Measurements from ENCODE around the gene AHNAK2. TPM values are rescaled to one million over a fixed set of nuclear protein-coding genes. Genes with fewer than 3 reads are reported as not detected.

Gene AHNAK2
- total RNA-seq, 1 experiment from 2014 or later, result 45.0 TPM

DNA sequence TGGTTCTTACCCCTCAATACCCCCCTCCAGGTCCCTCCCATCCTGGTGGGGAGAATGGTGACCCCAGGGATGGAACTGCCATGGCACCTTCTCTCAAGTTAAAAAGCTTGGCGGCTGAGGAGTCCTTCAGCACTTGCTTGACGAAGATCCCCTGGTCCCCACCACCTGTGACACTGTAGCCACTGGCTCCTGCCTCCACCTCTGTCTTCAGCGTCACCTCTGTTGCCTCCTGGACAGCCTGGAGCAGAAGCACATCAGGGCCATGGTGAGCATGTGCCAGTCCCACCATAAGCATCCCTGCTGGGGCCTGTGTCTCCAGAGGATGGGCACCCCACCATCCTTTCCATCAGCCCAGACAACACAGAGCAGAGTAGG is 22.8 kb downstream of the AHNAK2 start:
- DNase-seq (ENCODE audit: low read depth, low spot score) (no peak), ATAC-seq (no peak)
- CTCF ChIA-PET, result no interaction called here
- RAD21 ChIA-PET (ENCODE audit: low non-redundant PET in 1 of 2, low total read pairs in 2 of 2, uncharacterized antibody in 2 of 2, unreplicated experiment in 2 of 2), result no interaction called here
- intact Hi-C loops (cut with micrococcal nuclease), result no loop called here
- BruUV-seq (replicated peaks), result no TSS peak
- no peaks in the 10 kb centered on the region for H3K9me2 ChIP-seq (ENCODE audit: insufficient read depth)
- no peak overlapping the region for H2AFZ ChIP-seq (ENCODE audit: low read depth, low read length, poor library complexity, severe bottlenecking)
- POLR2A ChIA-PET, result no interaction called here
- H3K27me3 ChIP-seq (ENCODE audit: insufficient read depth, low read length), result no peaks in the 10 kb centered on the region
- H3K27ac ChIP-seq (ENCODE audit: low read depth, low read length), result no peak overlapping the region
- H3K4me2 ChIP-seq (ENCODE audit: low read length), result no peak overlapping the region
- H3K4me3 ChIP-seq (replicated peaks in 1 of 2; ENCODE audit: low read depth in 1 of 2, low read length in 2 of 2), result no peak overlapping the region
- H3K9me3 ChIP-seq (ENCODE audit: control insufficient read depth in 1 of 2, insufficient read depth in 1 of 2, low read depth in 1 of 2, low read length in 2 of 2), result no peaks in the 10 kb centered on the region
- H3K36me3 ChIP-seq (ENCODE audit: control insufficient read depth in 1 of 2, insufficient read depth in 2 of 2, low read length in 2 of 2), result no peaks in the 10 kb centered on the region; a peak in 2 of 4 replicates
- H3K9ac ChIP-seq (ENCODE audit: low read length), result no peak overlapping the region
- no peaks in the 10 kb centered on the region for H3K79me2 ChIP-seq (ENCODE audit: insufficient read depth, low read length)
- H3K4me1 ChIP-seq (ENCODE audit: control insufficient read depth in 1 of 2, insufficient read depth in 2 of 2, low read length in 2 of 2), result peaks cover 2 to 3% of the 10 kb centered on the region in 2 experiments; a peak in 2 of 4 replicates
- TF ChIP-seq ZNF274 (IDR thresholded peaks at IDR 0.05; ENCODE audit: low read depth, low read length), result no peak
- TF ChIP-seq, protein P1, sequence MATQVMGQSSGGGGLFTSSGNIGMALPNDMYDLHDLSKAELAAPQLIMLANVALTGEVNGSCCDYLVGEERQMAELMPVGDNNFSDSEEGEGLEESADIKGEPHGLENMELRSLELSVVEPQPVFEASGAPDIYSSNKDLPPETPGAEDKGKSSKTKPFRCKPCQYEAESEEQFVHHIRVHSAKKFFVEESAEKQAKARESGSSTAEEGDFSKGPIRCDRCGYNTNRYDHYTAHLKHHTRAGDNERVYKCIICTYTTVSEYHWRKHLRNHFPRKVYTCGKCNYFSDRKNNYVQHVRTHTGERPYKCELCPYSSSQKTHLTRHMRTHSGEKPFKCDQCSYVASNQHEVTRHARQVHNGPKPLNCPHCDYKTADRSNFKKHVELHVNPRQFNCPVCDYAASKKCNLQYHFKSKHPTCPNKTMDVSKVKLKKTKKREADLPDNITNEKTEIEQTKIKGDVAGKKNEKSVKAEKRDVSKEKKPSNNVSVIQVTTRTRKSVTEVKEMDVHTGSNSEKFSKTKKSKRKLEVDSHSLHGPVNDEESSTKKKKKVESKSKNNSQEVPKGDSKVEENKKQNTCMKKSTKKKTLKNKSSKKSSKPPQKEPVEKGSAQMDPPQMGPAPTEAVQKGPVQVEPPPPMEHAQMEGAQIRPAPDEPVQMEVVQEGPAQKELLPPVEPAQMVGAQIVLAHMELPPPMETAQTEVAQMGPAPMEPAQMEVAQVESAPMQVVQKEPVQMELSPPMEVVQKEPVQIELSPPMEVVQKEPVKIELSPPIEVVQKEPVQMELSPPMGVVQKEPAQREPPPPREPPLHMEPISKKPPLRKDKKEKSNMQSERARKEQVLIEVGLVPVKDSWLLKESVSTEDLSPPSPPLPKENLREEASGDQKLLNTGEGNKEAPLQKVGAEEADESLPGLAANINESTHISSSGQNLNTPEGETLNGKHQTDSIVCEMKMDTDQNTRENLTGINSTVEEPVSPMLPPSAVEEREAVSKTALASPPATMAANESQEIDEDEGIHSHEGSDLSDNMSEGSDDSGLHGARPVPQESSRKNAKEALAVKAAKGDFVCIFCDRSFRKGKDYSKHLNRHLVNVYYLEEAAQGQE (IDR thresholded peaks at IDR 0.05; ENCODE audit: low read depth), result no peak
- TF ChIP-seq ZFX (IDR thresholded peaks at IDR 0.05), result no peak
- no peak for TF ChIP-seq JUND (IDR thresholded peaks at IDR 0.05)
- TF ChIP-seq, protein P2, sequence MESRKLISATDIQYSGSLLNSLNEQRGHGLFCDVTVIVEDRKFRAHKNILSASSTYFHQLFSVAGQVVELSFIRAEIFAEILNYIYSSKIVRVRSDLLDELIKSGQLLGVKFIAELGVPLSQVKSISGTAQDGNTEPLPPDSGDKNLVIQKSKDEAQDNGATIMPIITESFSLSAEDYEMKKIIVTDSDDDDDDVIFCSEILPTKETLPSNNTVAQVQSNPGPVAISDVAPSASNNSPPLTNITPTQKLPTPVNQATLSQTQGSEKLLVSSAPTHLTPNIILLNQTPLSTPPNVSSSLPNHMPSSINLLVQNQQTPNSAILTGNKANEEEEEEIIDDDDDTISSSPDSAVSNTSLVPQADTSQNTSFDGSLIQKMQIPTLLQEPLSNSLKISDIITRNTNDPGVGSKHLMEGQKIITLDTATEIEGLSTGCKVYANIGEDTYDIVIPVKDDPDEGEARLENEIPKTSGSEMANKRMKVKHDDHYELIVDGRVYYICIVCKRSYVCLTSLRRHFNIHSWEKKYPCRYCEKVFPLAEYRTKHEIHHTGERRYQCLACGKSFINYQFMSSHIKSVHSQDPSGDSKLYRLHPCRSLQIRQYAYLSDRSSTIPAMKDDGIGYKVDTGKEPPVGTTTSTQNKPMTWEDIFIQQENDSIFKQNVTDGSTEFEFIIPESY (IDR thresholded peaks at IDR 0.05; ENCODE audit: extremely low read depth, insufficient replicate concordance, low read length), result no peak
- no peak for TF ChIP-seq RAD21 (IDR thresholded peaks at IDR 0.05; ENCODE audit: low read depth)
- TF ChIP-seq FOSL1 (IDR thresholded peaks at IDR 0.05; ENCODE audit: low read depth), result no peak
- no peak for TF ChIP-seq SIN3A (IDR thresholded peaks at IDR 0.05; ENCODE audit: low read depth)
- TF ChIP-seq, protein P3, sequence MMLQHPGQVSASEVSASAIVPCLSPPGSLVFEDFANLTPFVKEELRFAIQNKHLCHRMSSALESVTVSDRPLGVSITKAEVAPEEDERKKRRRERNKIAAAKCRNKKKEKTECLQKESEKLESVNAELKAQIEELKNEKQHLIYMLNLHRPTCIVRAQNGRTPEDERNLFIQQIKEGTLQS (IDR thresholded peaks at IDR 0.05), result no peak
- no peak for TF ChIP-seq POLR2A (IDR thresholded peaks at IDR 0.05; ENCODE audit: borderline replicate concordance, extremely low read depth, insufficient read depth, insufficient read length)
- TF ChIP-seq POLR2AphosphoS5 (IDR thresholded peaks at IDR 0.05; ENCODE audit: low read depth, low read length), result no peak
- TF ChIP-seq EGR1 (IDR thresholded peaks at IDR 0.05; ENCODE audit: low read depth), result no peak
- TF ChIP-seq YY1 (IDR thresholded peaks at IDR 0.05; ENCODE audit: extremely low read depth, insufficient replicate concordance, low read depth, low read length), result no peak
- no peak for TF ChIP-seq EZH2 (IDR thresholded peaks at IDR 0.05)
- TF ChIP-seq, protein P4, sequence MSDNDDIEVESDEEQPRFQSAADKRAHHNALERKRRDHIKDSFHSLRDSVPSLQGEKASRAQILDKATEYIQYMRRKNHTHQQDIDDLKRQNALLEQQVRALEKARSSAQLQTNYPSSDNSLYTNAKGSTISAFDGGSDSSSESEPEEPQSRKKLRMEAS (IDR thresholded peaks at IDR 0.05), result no peak
- no peak for TF ChIP-seq SP1 (IDR thresholded peaks at IDR 0.05; ENCODE audit: low read depth)
- no peak for TF ChIP-seq CEBPB (IDR thresholded peaks at IDR 0.05; ENCODE audit: low read depth)
- TF ChIP-seq, protein P5, sequence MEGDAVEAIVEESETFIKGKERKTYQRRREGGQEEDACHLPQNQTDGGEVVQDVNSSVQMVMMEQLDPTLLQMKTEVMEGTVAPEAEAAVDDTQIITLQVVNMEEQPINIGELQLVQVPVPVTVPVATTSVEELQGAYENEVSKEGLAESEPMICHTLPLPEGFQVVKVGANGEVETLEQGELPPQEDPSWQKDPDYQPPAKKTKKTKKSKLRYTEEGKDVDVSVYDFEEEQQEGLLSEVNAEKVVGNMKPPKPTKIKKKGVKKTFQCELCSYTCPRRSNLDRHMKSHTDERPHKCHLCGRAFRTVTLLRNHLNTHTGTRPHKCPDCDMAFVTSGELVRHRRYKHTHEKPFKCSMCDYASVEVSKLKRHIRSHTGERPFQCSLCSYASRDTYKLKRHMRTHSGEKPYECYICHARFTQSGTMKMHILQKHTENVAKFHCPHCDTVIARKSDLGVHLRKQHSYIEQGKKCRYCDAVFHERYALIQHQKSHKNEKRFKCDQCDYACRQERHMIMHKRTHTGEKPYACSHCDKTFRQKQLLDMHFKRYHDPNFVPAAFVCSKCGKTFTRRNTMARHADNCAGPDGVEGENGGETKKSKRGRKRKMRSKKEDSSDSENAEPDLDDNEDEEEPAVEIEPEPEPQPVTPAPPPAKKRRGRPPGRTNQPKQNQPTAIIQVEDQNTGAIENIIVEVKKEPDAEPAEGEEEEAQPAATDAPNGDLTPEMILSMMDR (IDR thresholded peaks at IDR 0.05 in 2 of 3, conservative IDR thresholded peaks at IDR 0.05 in 1 of 3; ENCODE audit: borderline replicate concordance in 1 of 3, insufficient read depth in 1 of 3, low read depth in 2 of 3, low read length in 2 of 3), result no peak
- H4K20me1 ChIP-seq (ENCODE audit: insufficient read depth), result no peaks in the 10 kb centered on the region

All from HCT116 (cell line).